Vagina (tissue), 2 donors: ENCODE results near the gene PKP4.

Experiments used
- CTCF ChIP-seq, 3 experiments: fragments of 450-650 bp in 2 of 3; fragments of 200-600 bp in 1 of 3; sonication (generic) in 1 of 3; IDR thresholded peaks; one replicate each; pipeline ENCODE4 v1.5.1; 2017 to 2019; ENCODE audit warnings: antibody characterized with exemption in 3 of 3, mild to moderate bottlenecking in 2 of 3, moderate library complexity in 2 of 3
- POLR2A ChIP-seq, 2 donors: fragments of 450-650 bp; IDR thresholded peaks; one replicate each; pipeline ENCODE4 v1.6.1; 2017; ENCODE audit warnings: antibody characterized with exemption in 2 of 2, mild to moderate bottlenecking in 2 of 2, moderate library complexity in 2 of 2

- TF ChIP-seq CTCF (IDR thresholded peaks at IDR 0.05): no peak
- no peak for TF ChIP-seq POLR2A (IDR thresholded peaks at IDR 0.05)
These were observed 54.1 kb downstream of the PKP4 start for GRCh38 chr2:158510887-158511286.
